Epithelial cell of esophagus (primary cell): ENCODE results near the gene ASB18.
"Not testable (repeated sequence)": the region's sequence is repeated elsewhere in the genome, so short reads cannot be mapped to it uniquely, and the experiment has no call there.

ENCODE experiments used
- DNase-seq: peaks from one replicate; pipeline ENCODE4 v3.0.0; 2010; ENCODE audit warnings: low read depth
- H3K4me3 ChIP-seq: 2 replicates; pipeline ENCODE4 v1.5.1; 2011; ENCODE audit warnings: mild to moderate bottlenecking, low read length, control low read depth
- CTCF ChIP-seq: IDR thresholded peaks from 2 replicates; pipeline ENCODE4 v1.5.1; 2011; ENCODE audit warnings: low read depth, mild to moderate bottlenecking, low read length, control low read depth, inconsistent platforms; ENCODE audit not compliant: insufficient read depth; ENCODE audit errors: missing control alignments

Gene ASB18

GRCh38 chr2:236293241-236293810, 29.1 kb upstream of the ASB18 start:
- TF ChIP-seq CTCF: no peak
- no peak for DNase-seq
- H3K4me3 ChIP-seq: no peak overlapping the region

- TF ChIP-seq CTCF: no peak
- DNase-seq: no peak
- no peak overlapping the region for H3K4me3 ChIP-seq
Measured at GRCh38 chr2:236291911-236292310, 27.7 kb upstream of the ASB18 start.

GRCh38 chr2:236291476-236291875, 27.3 kb upstream of the ASB18 start:
- no peak overlapping the region for H3K4me3 ChIP-seq
- TF ChIP-seq CTCF: no peak
- DNase-seq: no peak

- DNase-seq: no peak
- H3K4me3 ChIP-seq: no peak overlapping the region
- no peak for TF ChIP-seq CTCF
Measured at GRCh38 chr2:236290742-236291425, 26.7 kb upstream of the ASB18 start.

GRCh38 chr2:236289766-236290462, 25.7 kb upstream of the ASB18 start:
- TF ChIP-seq CTCF: no peak
- no peak overlapping the region for H3K4me3 ChIP-seq
- DNase-seq: no peak

- DNase-seq, H3K4me3 ChIP-seq: not testable (repeated sequence)
Measured at GRCh38 chr2:236288373-236288772, 24.2 kb upstream of the ASB18 start.

- no peak for DNase-seq
- TF ChIP-seq CTCF: no peak
- no peak overlapping the region for H3K4me3 ChIP-seq
Measured at GRCh38 chr2:236287656-236288055, 23.4 kb upstream of the ASB18 start.
